Body of pancreas (tissue), 4 donors: ENCODE data around the gene COMMD3. TPM values are rescaled to one million over a fixed set of nuclear protein-coding genes. Genes with fewer than 3 reads are reported as not detected.

ENCODE experiments used
- ATAC-seq: fragments of 150-250 bp; one replicate; pipeline ENCODE4 v1.9.1; 2016
- DNase-seq, 4 donors: peaks; one replicate each; pipeline ENCODE4 v3.0.0-alpha.2; 2019
- H3K27ac ChIP-seq, 4 donors: fragments of 200-600 bp; sonication (generic); 1 replicate in 3 of 4; 2 replicates in 1 of 4; pipeline versions ENCODE4 v1.5.1 to v1.6.1; 2016 to 2019; ENCODE audit warnings: mild to moderate bottlenecking in 1 of 4, mixed read lengths in 1 of 4, moderate library complexity in 1 of 4
- H3K27me3 ChIP-seq, 2 donors: fragments of 200-600 bp; sonication (generic); one replicate each; pipeline ENCODE4 v1.6.0; 2016; ENCODE audit warnings: mild to moderate bottlenecking in 1 of 2
- H3K36me3 ChIP-seq, 2 donors: fragments of 200-600 bp; sonication (generic); replicated peaks in 1 of 2; 2 replicates each; pipeline ENCODE4 v1.5.1; 2016; ENCODE audit warnings: low read depth in 2 of 2; ENCODE audit not compliant: insufficient read depth in 1 of 2
- H3K4me1 ChIP-seq: fragments of 200-600 bp; sonication (generic); one replicate; pipeline ENCODE4 v1.6.0; 2016
- H3K4me3 ChIP-seq, 2 donors: fragments of 200-600 bp; sonication (generic); 1 replicate in 1 of 2; 2 replicates in 1 of 2; pipeline ENCODE4 v1.5.1; 2016 to 2019
- H3K9me3 ChIP-seq, 3 donors: fragments of 200-600 bp; sonication (generic); 1 replicate in 2 of 3; 2 replicates in 1 of 3; pipeline ENCODE4 v1.5.1; 2016
- POLR2A ChIP-seq, 3 donors: fragments of 450-650 bp; IDR thresholded peaks; one replicate each; pipeline ENCODE4 v1.6.1; 2016; ENCODE audit warnings: antibody characterized with exemption in 3 of 3, mild to moderate bottlenecking in 2 of 3
- WGBS, 2 donors: methylation state at CpG; one replicate each; pipeline ENCODE4 v1.1.5; 2017; 5-methylcytosine and 5-hydroxymethylcytosine counted together
- intact Hi-C: fragments of 100-400 bp; cut with DNase I; formaldehyde crosslinking; loops from one replicate; pipeline ENCODE4 v1.15.1; 2023
- total RNA-seq, 2 donors: library from RNA; depleted of rRNA; stranded (reverse); fragments of >200 nt; gene quantifications; one replicate each; pipeline ENCODE4 v1.1.0, GENCODE V29; 2016
- TF ChIP-seq, protein P1 (sequence below), 7 experiments: fragments of 450-650 bp in 4 of 7; fragments of 200-600 bp in 3 of 7; sonication (generic) in 3 of 7; IDR thresholded peaks; one replicate each; pipeline ENCODE4 v1.5.1; 2016 to 2019; ENCODE audit warnings: antibody characterized with exemption in 7 of 7

The COMMD3 gene
- total RNA-seq, 2 donors from 2014 or later = 14.8 to 32.7 TPM

DNA sequence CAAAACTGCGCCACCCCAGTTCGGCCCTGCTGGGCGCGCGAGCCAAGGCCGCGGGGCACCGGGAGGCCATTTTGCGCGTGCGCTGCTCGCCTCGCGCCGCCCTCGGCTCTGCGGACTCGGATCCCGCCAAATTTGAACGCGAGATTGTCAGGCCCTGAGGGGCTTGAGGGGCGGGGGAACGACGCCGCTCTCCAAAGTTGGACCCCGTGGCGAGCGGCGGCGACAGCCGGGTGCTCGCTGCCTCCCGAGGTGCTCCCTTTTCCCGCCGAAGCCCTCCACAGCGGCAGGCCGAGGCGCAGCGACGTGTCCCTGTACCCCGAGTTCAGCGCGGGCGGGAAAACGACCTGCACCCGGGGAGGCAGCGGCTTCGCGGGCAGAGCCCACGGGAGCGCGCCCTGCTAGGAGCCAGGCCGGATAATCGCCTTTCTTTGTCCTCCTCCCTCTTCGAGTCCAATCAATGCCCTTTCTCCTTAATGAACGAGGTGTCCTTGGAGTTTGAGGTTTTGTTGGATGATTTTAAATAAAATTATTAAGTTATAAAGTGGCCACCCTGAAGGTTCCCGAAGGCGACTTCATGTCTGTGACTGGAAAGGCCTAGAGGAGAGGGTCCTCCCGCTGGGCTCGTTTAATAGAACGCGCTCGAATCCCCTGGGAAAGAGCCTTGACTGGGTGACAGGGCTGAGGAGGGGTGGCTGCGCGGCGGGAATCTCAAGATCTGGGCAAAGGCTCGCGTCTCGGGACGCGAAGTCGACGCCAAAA is 18.4 kb downstream of the COMMD3 start:
- no peak for DNase-seq
- intact Hi-C loops = no loop called here
- H3K4me1 ChIP-seq = peaks cover 26% of the 10 kb centered on the region
- peak overlapping the region in 1 of 2 donors; percentile 18 for H3K4me3 ChIP-seq
- no peak overlapping the region for H3K27ac ChIP-seq
- TF ChIP-seq, protein P1, sequence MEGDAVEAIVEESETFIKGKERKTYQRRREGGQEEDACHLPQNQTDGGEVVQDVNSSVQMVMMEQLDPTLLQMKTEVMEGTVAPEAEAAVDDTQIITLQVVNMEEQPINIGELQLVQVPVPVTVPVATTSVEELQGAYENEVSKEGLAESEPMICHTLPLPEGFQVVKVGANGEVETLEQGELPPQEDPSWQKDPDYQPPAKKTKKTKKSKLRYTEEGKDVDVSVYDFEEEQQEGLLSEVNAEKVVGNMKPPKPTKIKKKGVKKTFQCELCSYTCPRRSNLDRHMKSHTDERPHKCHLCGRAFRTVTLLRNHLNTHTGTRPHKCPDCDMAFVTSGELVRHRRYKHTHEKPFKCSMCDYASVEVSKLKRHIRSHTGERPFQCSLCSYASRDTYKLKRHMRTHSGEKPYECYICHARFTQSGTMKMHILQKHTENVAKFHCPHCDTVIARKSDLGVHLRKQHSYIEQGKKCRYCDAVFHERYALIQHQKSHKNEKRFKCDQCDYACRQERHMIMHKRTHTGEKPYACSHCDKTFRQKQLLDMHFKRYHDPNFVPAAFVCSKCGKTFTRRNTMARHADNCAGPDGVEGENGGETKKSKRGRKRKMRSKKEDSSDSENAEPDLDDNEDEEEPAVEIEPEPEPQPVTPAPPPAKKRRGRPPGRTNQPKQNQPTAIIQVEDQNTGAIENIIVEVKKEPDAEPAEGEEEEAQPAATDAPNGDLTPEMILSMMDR (IDR thresholded peaks at IDR 0.05) = no peak
- TF ChIP-seq POLR2A (IDR thresholded peaks at IDR 0.05) = no peak
- H3K9me3 ChIP-seq = no peaks in the 10 kb centered on the region
- 8 to 14% methylated on average over 42 to 58 of the region's 73 CpGs for WGBS, 2 donors
- H3K36me3 ChIP-seq = peaks cover under 1 to 3% of the 10 kb centered on the region in 2 donors
- ATAC-seq = peak; percentile 31
- H3K27me3 ChIP-seq = peaks cover 11 to 48% of the 10 kb centered on the region in 2 donors

DNA sequence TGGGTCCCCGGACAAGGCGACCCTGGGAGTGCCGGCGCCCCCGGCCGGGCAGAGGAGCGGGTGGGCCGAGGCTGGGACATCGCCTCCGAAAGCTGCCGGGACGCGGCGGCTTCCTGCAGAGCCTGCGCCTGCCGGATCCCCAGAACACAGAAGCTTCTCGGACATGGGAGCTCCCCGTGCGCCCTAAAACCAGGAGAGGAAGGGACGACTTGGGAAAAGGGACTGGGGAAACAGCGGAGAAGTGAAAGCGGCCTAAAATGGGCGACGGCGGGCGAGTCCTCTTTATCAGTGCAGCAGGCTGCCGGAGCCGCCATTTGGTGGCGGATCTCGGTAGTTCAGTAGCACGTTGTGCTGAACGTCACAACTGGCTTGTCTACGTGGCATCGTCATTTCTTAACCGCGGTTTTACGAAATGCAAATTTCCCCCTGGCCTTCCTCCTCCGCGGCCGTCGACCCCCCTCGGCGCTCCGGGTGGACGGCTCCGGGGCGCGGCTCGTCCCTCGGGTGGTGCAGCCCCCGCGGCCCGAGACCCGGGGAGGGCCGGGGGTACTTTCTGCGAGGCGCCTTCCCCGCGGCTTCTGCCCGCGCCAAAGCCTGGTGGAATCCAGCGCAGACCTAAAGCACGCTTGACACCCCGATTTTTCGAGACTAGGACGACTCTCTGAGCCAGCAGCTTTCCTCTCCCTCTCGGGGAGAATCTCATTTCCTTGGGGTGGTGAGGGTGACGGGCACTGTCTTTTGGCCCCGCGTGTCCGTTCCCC is 19.2 kb downstream of the COMMD3 start:
- ATAC-seq = peak; percentile 49
- Histone ChIP-seq H3K4me3 (peak overlapping the region; percentile 3 to 18), H3K9me3 (no peaks in the 10 kb centered on the region), H3K27me3 (peaks cover 11 to 48% of the 10 kb centered on the region in 2 donors), H3K27ac (no peak overlapping the region), H3K4me1 (peaks cover 30% of the 10 kb centered on the region), H3K36me3 (no peaks in the 10 kb centered on the region)
- TF ChIP-seq, protein P1 (IDR thresholded peaks at IDR 0.05) = peak in 3 of 7 experiments; percentile 27 to 57 (median 30)
- peak in 1 of 3 donors; percentile 15 for TF ChIP-seq POLR2A (IDR thresholded peaks at IDR 0.05)
- peak; percentile 43 to 65 (median 54) for DNase-seq
- 4 to 10% methylated on average over 39 to 71 of the region's 71 CpGs for WGBS, 2 donors
- intact Hi-C loops = no loop called here

- ATAC-seq = no peak
- no peak for DNase-seq
- TF ChIP-seq, protein P1 (IDR thresholded peaks at IDR 0.05) = no peak
- Histone ChIP-seq H3K4me1 (peaks cover 36% of the 10 kb centered on the region), H3K4me3 (no peak overlapping the region), H3K36me3 (no peaks in the 10 kb centered on the region), H3K27ac (no peak overlapping the region), H3K27me3 (peaks cover 11 to 48% of the 10 kb centered on the region in 2 donors), H3K9me3 (no peaks in the 10 kb centered on the region)
- intact Hi-C loops = no loop called here
- 26 to 28% methylated on average over 9 of the region's 9 CpGs for whole genome bisulfite sequencing, 2 donors
Observed at GRCh38 chr10:22338185-22338900, 22.2 kb downstream of the COMMD3 start.

DNA sequence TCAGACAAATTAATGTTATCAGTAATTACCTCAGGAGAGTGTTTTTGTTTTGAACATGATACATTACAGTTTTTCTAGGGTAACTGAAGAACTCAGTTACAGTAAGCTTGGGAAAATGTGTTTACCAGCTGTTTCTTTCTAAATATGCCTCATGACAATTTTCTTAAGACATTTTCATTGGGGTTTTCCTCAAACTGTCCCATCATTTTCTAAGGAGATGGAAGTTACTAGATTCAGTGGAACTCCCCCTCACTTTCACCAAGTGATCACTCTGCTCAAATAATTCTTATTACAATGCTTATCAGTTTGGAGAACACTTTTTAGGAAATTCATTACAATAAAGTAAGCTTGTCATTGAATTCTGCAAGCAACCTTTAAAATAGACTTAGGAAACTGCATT is 22.7 kb downstream of the COMMD3 start:
- DNase-seq = no peak
- Histone ChIP-seq H3K4me3 (no peak overlapping the region), H3K27me3 (peaks cover 14 to 48% of the 10 kb centered on the region in 2 donors), H3K27ac (no peak overlapping the region), H3K4me1 (peaks cover 36% of the 10 kb centered on the region), H3K9me3 (no peaks in the 10 kb centered on the region), H3K36me3 (no peaks in the 10 kb centered on the region)
- no peak for ATAC-seq
- intact Hi-C loops = no loop called here
- TF ChIP-seq, protein P1 (IDR thresholded peaks at IDR 0.05) = no peak
- no peak for TF ChIP-seq POLR2A (IDR thresholded peaks at IDR 0.05)
